Anterior cingulate cortex (tissue), 58 donors: ENCODE measurements around the gene RTN4RL1.

Source experiments
- DNase-seq, 58 donors: peaks; one replicate each; lab custom pipeline; 2025; lab: John Stamatoyannopoulos, UW

The RTN4RL1 gene

DNA sequence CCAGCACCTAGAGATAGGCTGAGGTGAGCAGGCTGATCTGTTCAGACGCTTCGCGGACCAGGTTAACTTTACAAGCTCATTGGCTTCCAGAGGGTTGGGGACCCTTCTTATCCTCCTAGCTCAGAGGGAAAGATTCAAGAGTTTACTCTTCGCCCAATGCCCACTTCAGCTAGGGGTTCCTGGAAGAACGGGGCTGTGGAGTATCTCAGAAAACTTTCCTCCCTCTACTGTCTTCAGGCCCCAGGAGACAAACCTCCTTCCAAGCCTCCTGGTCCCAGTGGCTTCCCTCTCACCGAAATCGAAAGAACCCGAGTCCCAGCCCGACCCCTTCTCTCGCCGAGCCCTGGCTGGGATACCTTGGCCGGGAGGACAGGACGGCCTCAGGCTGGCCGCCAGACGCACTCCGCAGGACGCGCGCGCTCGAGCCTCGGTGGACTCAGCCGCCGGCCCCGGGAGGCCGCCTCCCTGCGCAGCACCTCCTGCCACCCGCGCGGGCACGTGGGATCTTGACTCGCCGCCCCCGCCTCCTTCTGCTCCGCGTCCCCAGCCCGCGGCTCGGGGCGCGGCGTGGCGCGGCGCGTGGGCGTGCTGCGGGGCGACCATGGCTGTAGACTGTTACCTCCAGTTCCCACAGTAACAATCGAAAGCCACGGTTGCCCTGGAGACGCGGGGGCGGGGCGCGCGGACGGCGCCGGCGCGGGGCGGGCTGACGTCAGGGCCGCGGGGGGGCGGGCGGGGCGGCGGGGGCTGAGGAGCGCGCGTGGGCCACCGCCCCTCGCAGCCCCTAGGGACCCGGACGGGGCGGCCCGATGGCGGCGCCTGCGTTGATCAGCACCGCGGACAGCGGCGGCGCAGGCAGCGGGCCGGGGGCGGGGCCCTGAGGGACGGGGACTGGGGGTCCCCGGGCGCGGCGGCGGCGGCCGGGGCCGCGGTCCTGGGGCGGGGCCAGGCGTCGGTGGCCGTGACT, 24.5 kb upstream of the RTN4RL1 start:
- peak in 54 of 58 donors; percentile 34 to 83 (median 66) for DNase-seq

DNA sequence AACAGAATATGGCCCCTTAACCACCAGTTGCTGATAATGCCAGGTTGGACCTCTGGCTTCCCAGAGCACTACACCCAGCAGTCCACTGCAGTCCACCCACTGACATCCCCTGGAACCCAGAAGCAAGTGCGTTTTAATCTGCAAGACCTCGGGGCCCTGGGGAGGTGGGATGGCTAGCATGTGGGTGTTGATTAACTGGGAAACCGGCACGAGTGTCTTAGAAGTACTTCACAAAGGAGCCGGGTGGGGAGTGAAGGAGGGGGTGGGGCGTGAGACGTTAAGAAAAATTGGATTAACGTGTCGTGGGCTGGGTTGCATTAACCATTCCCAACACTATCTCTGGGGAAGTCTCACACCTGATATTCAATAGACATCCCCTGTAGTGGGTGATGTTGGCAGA, 23.7 kb upstream of the RTN4RL1 start:
- DNase-seq = no peak

DNA sequence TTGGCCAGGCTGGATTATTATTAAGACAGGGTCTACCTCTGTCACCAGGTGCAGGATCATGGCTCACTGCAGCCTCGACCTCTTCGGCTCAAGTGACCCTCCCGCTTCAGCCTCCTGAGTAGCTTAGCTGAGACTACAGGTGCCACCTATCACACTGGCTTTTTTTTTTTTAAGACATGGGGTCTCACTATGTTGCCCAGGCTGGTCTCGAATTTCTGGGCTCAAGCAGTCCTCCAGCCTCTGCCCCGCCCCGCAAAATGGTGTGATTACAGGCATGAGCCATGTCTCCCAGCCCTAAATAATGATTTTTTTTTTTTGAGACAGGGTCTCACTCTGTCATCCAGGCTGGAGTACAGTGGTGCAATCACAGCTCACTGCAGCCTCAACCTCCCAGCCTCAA, 22.5 kb upstream of the RTN4RL1 start:
- no peak for DNase-seq

DNA sequence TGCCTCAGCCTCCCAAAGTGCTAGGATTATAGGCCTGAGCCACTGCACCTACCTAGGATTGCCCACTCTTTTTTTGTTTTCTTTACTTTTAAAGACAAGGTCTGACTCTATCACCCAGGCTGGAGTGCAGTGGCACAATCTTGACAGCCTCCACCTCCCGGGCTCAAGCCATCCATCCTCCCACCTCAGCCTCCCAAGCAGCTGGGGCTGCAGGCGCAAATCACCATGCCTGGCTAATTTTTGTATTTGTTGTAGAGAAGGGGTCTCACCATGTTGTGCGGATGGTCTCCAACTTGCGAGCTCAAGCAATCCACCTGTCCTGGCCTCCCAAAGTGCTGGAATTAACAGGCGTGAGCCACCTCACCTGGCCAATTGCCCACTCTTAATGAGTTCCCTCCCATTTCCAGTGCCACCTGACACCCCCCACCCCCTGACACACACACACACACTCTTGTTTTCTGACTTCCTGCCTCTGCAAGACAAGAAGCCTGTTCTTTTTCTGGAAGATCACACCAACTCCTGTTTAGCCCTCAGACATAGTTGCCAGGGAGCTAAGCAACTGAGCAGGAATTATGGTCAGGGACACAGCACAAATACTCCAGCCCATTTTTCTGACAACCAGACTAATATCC, 19.2 kb upstream of the RTN4RL1 start:
- no peak for DNase-seq

DNA sequence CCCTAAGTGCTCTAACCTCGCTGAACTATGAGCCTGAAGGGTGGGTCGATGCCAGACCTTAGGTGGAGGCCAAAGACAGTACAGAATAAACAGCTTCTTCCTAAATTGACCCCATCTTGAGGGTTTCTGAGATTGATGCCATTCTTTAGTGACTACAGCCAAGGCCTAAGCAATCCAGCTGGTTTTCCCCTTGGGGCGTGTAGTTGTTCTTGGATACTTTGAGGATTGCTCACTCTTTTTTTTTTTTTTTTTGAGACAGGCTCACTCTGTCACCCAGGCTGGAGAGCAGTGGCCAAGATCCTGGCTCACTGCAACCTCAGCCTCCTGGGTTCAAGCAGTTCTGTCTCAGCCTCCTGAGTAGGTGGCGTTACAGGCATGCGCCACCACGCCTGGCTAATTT, 18.7 kb upstream of the RTN4RL1 start:
- DNase-seq = no peak

DNA sequence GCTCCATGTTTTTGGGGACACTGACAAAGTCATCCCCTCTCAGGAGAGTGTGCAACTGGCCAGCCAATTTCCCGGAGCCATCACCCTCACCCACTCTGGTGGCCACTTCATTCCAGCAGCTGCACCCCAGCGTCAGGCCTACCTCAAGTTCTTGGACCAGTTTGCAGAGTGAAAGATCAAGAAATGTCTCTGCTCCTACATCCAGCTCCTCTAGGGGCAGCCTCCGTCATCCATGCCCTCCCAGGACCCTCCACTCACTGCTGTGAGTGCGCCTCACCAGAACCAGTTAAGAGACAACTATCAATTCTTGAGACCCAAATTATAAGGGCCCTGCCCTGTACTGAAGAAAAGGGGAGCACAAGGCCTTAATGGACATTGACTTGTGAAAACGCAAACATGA, 17.8 kb upstream of the RTN4RL1 start:
- no peak for DNase-seq

DNA sequence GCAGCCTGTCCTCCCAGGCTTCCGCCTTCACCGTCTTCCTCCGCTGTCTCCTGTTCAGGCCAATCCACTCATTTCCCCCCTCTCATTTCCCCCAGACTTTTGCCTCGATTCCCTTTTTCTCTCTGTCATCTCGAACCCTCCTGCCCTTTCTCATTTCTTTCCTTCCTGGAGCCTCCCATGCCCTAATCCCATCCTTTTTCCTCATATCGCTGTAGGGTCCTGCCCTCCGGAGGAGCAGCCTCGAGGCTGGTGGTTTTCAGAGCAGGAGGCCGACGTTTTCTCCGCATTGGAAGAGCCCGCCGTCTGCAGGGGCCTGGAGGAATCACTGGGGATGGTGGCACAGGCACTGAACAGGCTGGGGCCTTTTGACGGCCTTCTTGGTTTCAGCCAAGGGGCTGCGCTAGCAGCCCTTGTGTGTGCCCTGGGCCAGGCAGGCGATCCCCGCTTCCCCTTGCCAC, 17.3 kb upstream of the RTN4RL1 start:
- peak in 3 of 58 donors; percentile 31 to 54 (median 52) for DNase-seq

DNA sequence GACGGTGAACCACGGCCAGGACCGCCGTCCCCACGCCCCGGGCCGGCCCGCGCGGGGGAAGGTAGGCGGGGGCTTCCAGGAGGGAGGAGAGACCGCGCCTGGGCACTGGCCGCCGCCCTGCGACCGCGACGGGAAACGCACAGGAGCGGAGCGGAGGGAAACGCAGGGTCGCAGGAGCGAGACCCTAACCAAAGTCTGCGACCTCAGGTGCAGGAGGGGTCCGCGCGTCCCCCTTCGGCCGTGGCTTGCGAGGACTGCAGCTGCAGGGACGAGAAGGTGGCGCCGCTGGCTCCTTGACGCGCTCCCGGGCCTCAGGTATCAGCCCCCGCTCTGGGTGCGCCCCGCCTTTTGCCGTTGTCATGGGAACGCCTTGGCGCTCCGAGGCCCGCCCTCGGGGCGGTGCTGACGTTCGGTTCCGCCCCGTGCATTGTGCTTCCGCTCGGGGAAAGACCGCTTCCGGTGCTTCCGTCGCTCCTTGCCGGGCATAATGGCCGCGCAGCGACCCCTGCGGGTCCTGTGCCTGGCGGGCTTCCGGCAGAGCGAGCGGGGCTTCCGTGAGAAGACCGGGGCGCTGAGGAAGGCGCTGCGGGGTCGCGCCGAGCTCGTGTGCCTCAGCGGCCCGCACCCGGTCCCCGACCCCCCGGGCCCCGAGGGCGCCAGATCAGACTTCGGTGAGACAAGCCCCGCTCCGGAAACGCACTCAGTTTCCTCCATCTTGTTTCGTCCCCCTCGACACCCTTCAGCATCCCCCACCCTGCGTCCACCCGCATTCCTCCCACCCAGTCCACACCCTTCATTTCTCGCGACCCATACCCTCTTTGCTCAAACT, 16.6 kb upstream of the RTN4RL1 start, which contains the start of gene OVCA2:
TSS of gene OVCA2 (plus strand) at position 462 of the 829 bp plus-strand sequence. CDS start at position 488, 26 bp downstream.
- DNase-seq = peak; percentile 58 to 97 (median 89)

DNA sequence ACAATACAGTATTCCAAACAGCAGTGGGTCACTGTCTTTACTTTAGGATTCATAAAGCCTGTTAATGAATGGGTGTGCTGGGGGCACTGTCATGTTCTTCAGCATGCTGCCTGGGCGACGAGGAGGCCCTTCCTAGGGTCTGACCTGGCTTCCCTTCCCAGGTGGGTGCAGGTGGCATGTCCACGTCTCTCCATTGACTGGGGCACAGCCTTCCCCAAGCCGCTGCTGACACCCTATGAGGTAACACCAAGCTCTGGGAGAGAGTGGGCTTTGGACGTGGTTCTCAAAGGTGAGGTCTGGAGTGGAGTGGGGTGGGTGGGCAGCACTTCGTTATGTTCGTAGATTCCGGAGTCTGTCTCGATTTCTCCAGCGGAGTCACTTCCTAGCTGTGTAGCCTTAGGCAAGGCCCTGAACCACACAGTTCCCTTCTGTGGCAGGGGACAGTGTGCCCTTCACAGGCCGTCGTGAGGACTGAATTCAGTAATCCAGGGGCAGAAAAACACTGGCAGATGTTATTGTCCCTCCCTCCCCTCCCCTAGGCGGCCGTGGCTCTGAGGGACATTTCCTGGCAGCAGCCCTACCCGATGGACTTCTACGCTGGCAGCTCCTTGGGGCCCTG, 15.9 kb upstream of the RTN4RL1 start:
- peak in 5 of 58 donors; percentile 45 to 68 (median 56) for DNase-seq

DNA sequence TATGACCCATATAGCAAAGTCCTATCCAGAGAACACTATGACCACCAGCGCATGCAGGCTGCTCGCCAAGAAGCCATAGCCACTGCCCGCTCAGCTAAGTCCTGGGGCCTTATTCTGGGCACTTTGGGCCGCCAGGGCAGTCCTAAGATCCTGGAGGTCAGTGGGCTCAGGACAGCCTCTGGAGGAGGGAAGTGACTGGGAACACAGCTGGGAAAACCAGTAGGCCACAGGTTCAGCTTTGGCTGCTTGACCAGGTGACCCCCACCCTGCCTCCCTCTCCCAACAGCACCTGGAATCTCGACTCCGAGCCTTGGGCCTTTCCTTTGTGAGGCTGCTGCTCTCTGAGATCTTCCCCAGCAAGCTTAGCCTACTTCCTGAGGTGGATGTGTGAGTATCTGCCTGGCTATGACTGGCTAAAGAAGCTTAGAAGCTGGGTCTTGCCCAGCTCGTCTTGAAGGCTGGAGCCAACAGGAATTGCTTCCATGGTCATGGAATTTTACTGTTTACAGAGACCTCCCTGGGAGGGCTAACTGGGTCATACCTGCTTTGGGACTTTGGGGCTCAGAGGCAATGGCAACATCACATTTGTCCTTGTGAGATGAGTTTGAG, 15.2 kb upstream of the RTN4RL1 start:
- DNase-seq = no peak

DNA sequence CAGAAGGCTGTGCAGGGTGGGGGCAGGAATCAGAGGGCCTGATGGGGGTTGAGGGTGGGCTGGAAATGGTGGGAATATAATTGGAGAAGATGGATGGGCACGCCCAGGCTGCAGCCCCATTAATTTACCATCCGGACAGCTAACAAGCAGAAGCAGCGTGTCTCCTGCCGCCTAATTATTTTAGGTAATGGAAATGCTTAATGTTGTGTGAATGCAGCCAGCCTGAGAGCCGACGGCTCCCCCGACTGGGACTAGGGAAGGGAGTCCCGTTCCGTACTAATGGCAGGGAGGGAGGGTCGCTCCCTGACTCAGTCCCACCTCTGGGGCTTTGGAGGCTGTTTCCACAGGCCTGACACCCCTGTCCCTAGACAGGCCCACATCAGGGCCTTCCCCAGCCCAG, 12.0 kb upstream of the RTN4RL1 start:
- no peak for DNase-seq

DNA sequence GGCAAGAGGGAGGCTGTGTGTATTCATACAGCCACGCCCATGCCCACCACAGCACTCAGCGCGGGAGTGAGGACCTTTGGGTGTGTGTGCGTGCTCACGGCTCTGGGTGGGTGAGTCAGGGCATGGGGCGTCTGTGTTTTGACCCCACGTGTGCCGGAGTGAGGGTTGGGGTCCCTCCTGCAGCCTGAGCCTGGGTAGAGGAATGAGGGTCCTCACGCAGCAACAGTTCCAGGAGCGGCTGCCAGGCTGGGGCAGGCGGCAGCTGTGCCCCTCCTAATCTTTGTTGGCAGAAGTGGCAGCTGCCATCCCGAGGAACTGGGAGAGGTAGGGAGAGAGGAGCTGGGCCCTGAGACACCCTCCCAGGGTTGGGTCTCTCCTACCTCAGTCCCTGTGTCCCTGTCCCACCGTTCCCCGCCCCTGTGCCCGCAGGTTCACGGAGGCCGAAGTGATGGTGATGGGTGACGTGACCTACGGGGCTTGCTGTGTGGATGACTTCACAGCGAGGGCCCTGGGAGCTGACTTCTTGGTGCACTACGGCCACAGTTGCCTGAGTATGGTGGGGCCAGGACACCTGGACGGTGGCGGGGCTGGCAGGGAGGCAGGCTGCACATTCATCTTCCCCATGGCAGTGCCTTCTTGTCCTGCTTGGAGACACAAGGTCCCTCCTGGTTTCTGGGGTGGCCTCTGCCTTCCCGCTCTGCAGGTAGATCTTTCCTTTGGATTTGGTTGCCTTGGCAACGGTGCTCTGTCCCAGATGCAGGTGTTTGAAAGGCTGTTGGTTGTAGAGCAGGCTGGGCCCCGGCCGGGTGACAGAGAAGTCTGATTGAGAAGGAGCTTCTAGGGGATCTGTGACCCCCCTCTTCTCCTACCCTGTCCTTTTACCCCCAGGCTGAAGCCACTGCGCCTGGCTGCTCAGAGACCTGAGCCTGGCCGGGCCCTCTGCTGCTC, 10.7 kb upstream of the RTN4RL1 start:
- no peak for DNase-seq

DNA sequence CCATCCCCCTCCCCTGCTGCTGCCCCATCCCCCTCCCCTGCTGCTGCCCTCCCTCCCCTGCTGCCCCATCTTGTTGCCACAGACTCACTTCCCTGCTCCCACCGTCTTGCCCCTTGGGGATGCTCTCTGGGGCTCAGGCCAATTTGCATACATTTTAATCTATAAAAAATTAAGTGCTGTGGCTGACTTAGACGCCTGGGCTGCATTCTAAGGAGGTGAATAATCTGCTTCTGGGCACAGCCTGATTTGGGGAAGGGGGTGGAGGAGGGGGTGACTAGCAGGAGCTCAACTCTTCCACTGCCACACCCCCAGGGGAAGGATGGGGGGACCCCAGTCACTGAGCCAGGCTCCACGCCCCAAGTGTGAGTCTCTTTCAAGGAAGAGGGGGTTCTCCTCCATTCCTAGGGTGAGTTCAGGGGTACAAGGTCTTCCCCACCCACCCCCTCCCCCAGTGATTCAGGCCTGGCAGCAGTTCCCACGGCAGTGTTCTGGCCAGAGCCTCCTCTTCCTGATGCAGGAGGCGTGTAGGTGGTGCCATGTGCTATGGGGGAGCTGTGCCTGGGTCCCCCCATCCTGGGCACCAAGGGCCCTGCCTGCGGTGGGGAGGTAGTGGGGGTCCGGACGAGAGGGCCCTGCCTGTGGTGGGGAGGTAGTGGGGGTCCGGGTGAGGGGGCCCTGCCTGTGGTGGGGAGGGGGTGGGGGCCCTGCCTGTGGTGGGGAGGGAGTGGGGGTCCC, 9.8 kb upstream of the RTN4RL1 start:
- no peak for DNase-seq

DNA sequence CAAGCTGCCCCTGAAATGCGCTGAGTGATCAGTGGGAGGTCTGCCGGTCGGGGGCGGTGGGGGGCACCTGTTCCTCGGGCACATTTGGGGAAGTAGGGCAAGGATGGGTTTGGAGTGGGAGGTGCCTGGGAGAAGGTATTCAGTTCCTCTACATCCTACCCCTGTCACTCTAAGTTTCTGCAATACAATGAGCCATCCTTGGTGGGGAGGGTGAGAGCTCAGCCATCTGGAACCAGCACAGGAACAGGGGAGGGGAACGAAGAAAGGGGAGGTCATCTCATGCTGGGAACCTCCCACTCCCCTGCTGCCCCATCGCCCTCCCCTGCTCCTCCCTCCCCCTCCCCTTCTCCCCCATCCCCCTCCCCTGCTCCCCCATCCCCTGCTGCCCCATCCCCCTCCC, 9.0 kb upstream of the RTN4RL1 start:
- no peak for DNase-seq

DNA sequence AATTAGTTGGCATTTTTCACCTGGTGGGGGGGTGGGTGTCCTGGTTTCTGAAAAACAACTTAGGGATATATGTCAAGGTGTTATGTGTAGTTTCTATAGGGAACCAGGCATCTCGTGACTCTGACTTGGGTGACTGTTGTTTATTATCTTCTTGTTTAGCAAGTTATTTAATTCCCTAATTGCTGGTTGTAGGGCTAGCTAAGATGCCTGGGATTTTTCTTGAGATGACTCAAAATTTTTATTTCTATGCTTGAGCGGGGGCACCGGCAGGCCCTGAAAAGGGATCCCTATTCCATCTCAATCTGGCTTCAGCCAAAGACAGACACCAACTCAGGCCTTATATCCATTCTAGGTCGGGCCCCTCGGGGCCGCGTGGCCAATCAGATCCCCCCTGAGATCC, 8.0 kb upstream of the RTN4RL1 start:
- DNase-seq = no peak

DNA sequence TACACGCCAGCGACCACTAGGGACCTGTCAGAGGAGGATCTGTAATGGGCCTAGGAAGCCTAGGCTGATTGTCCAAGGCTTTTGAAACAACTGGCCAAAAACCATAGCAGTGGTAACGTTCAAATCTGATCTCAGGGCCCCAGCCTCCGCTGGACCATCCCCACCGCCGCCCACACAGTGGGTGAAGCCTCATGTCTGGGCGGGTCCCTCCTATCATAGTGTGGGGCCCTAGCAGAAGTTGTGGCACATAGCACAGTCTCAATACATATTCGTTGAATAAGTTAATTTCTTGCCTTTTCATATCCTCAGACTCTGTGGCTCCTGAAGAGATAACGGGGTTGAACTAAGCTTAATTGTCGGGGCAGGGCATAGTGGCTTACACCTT, 5.6 kb upstream of the RTN4RL1 start:
- DNase-seq = peak in 6 of 58 donors; percentile 33 to 70 (median 38)

DNA sequence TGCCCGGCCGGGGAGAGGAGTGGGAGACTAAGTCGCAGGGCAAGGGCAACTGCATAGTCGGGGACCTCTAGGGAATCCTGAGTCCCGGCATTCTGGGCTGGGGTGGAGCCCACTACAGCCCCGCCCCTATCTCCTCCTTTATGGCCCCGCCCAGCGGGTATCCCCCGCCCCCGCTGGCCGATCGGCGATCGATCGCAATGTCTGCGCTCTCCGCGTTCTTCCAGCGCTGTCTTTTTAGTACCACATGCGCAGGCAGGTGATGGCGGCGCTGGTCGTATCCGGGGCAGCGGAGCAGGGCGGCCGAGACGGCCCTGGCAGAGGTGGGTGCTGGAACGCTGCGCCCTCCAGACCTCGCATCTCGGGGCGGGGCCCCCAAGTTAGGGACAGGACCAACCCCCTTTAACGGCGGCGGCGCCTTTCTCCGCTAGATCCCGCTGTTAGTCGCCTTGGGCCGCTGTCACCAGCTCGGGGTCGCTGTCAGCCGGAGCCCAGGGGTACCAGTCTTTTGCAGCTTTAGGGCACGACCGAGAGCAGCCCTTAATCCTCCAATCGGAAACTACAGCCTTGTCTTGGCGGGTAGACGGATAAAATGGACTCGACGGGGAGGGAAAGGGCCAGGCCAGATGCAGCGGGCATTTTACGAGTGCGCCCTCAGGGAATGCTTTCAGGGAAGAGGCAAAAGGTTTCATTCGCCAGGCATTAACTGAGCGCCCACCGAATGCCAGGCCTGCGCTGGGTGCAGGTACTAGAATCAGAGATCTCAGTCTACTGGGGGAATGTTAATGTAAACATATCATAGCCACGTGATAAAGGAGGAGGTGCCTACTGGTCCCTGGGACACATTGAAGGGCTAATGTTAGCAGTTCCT, 5.0 kb upstream of the RTN4RL1 start, which contains the start of gene DPH1:
TSS of gene DPH1 (plus strand) at position 243 of the 868 bp plus-strand sequence. CDS start at position 260, 17 bp downstream.
- peak in 57 of 58 donors; percentile 37 to 94 (median 82) for DNase-seq
